GM19023 (cell line): ENCODE measurements around the gene SND1.

Experiments
- ATAC-seq: cut with Tn5 transposase; IDR thresholded peaks from one replicate; pipeline ENCODE4 v1.9.1; 2021; ENCODE audit warnings: mild to moderate bottlenecking, moderate library complexity; ENCODE audit not compliant: unreplicated experiment

Gene SND1

GRCh38 chr7:127682140-127682539 lies 30.1 kb downstream of the SND1 start:
- ATAC-seq, result no peak

- peak; percentile 76 for ATAC-seq
Observed at GRCh38 chr7:127683776-127684681, 32.0 kb downstream of the SND1 start.

DNA sequence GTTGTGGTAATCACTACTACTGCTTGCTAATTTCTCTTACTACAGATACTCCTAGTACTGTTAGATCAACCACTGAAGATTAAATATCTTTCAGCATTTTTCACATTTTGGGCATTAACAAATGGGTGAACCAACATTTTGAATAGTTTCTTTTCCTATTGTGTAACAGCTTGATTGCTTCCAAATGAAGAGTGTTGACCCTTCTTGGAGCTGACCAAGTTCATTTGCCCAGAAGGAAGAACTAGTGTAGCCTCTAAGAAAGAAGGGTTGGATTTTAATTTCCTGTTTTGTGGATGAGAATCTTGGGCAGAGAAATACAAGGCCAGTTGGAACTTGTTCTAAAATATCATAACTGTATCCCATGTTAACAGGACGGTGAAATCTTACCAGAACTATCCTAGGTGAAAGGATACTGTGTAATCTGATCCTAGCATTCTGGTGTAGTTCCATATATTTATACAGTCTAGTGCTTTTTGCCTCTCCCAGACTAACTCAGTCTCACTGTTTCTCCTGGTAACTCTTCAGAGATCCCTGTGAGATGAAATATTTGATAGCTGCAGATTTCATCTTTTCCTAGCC lies 37.3 kb downstream of the SND1 start:
- no peak for ATAC-seq

DNA sequence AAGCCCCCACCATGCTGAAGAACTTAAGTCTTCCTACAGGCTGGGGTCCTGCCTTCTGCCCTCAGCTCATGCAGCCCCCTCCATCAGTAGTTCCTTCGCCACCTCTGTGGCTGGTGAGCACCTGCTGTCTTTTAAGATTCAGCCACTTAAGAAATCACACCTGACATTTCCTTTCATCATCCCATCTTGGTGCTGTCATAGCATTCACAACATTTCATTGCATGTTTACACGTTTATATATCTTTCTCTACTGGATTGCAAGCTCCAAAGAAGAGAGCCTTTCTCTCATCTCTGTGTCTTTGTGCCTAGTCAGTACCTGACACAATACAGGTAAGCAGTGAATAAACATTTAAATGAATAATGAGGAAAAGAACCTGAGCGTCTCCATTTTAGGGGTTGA lies 38.3 kb downstream of the SND1 start:
- ATAC-seq, result no peak

DNA sequence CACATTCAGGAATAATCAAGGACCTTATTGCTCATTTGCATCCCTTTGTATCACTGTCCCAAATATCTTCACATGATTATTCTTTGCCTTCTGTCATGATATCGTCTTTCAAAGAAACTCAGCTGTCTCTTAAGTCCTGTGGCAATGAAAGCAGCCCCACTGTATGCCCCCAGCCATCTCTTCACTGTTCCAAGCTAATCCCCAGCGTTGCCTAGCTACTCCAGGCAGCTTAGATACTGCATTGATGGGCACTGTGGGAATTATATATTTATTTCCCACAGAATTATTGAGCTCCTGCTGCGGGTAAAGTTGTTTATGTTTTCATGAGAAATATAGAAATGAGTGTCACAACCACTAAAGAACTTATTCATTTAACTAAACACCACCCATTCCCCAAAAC lies 38.8 kb downstream of the SND1 start:
- no peak for ATAC-seq

DNA sequence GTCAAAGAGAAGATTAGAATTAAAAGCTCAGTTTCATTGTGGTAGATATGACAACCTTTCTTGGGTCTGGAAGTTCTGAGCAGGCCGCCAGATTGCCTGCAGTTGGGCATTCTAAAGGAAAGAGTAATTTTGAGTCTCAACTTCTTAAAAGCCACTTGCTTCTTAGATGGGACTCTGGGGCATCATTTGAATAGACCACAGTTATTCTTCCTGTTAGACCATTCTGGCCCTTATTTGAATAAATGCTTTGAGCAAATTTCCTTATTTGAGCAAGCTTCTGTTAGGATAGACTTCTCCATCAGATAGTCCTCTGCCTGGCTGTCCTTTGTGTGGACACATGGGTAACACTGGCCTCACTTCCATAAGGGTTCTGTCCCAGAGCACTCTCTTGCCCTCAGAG lies 40.2 kb downstream of the SND1 start:
- ATAC-seq, result peak; percentile 50

GRCh38 chr7:127699853-127700252 lies 47.9 kb downstream of the SND1 start:
- ATAC-seq, result no peak

GRCh38 chr7:127702052-127702652 lies 50.2 kb downstream of the SND1 start:
- ATAC-seq, result no peak

GRCh38 chr7:127702938-127703337 lies 50.9 kb downstream of the SND1 start:
- ATAC-seq, result no peak

GRCh38 chr7:127704211-127704610 lies 52.2 kb downstream of the SND1 start:
- ATAC-seq, result no peak

GRCh38 chr7:127705461-127705959 lies 53.5 kb downstream of the SND1 start:
- no peak for ATAC-seq

GRCh38 chr7:127706766-127707165 lies 54.8 kb downstream of the SND1 start:
- no peak for ATAC-seq

DNA sequence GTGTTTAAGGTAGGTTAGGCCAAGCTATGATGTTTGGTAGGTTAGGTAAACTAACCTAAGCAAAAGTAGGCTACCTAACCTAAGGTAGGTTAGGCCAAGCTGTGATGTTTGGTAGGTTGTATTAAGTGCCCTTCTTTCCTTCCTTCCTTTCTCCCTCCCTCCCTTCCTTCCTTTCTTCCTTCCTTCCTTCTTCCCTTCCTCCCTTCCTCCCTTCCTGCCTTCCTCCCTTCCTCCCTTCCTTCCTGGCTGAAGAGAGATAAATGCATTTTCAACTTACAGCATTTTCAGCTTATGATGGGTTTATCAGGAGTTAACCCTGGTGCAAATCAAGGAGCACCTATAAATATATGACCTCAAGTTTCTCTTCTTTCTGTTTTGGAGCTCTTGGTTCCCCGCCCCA lies 56.2 kb downstream of the SND1 start:
- no peak for ATAC-seq

GRCh38 chr7:127708788-127709187 lies 56.8 kb downstream of the SND1 start:
- no peak for ATAC-seq

DNA sequence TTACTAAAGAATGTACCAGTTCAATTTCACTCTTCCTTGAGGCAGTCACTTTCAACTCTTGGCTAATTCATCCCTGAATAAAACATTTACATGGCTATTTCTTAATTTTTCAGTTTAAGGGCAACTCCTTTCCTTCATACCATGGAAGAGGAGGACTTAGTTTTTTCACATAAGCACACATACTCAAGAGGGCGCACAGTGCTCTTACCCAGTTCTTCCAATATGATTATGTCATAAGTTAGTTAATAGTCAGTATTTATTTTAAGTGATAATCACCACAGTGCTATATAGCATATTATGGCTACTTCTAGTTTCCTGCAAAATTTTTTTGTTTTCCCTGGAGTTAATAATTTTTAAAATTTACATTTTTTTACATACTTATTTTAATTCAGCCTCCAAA lies 58.6 kb downstream of the SND1 start:
- ATAC-seq, result no peak

GRCh38 chr7:127711872-127712271 lies 59.9 kb downstream of the SND1 start:
- no peak for ATAC-seq

DNA sequence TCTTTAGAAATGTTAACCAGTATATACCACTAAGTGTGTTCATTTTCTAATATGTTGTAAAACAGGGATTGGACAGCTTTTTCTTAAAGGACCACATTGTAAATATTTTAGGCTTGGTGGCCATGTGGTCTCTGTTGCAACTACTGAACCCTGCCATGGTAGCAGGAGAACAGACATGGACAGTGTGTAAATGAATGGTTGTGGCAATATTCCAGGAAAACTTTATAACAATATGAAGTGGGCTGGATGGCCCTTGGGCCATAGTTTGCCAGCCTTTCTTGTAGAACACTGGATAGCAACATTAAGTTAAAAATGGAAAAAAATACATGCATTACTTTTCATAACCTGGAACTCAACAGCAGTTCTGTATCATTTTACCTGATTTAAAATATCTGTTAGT lies 61.0 kb downstream of the SND1 start:
- no peak for ATAC-seq

- no peak for ATAC-seq
Observed at GRCh38 chr7:127713758-127714157, 61.8 kb downstream of the SND1 start.

GRCh38 chr7:127715272-127715671 lies 63.3 kb downstream of the SND1 start:
- no peak for ATAC-seq

- ATAC-seq, result no peak
Observed at GRCh38 chr7:127715901-127716300, 63.9 kb downstream of the SND1 start.

- ATAC-seq, result no peak
Observed at GRCh38 chr7:127717502-127718339, 65.7 kb downstream of the SND1 start.
